Posterior vena cava (tissue), 2 donors: Measurements from ENCODE around the gene TBC1D22A. TPM values are rescaled to one million over a fixed set of nuclear protein-coding genes. Genes with fewer than 3 reads are reported as not detected.

Experiments
- DNase-seq: peaks from one replicate; pipeline ENCODE4 v3.0.0-alpha.2; 2020; ENCODE audit warnings: low spot score
- intact Hi-C, 2 donors: fragments of 100-400 bp; cut with DNase I; formaldehyde crosslinking; loops; one replicate each; pipeline versions ENCODE4 v1.14.1 to v1.14.2; 2022 to 2023
- total RNA-seq, 2 donors: library from RNA; stranded (reverse); fragmentation: NEBNext Ultra II Directional; extraction: Animal tissue kit (Norgen Biotek cat#: 25700); gene quantifications; one replicate each; pipeline ENCODE4 v1.2.1, GENCODE V29; 2021
- donor health status: DM: yes; HTN: yes; CAD: no.
- donor health status: DM: yes; HTN: yes; CAD: no.

Gene TBC1D22A
- total RNA-seq, 2 donors from 2014 or later, result 19.3 to 21.7 TPM

- peak; percentile 80 for DNase-seq
- intact Hi-C loops, result no loop called here
These were observed 429.5 kb downstream of the TBC1D22A start for GRCh38 chr22:47191671-47192650.

DNA sequence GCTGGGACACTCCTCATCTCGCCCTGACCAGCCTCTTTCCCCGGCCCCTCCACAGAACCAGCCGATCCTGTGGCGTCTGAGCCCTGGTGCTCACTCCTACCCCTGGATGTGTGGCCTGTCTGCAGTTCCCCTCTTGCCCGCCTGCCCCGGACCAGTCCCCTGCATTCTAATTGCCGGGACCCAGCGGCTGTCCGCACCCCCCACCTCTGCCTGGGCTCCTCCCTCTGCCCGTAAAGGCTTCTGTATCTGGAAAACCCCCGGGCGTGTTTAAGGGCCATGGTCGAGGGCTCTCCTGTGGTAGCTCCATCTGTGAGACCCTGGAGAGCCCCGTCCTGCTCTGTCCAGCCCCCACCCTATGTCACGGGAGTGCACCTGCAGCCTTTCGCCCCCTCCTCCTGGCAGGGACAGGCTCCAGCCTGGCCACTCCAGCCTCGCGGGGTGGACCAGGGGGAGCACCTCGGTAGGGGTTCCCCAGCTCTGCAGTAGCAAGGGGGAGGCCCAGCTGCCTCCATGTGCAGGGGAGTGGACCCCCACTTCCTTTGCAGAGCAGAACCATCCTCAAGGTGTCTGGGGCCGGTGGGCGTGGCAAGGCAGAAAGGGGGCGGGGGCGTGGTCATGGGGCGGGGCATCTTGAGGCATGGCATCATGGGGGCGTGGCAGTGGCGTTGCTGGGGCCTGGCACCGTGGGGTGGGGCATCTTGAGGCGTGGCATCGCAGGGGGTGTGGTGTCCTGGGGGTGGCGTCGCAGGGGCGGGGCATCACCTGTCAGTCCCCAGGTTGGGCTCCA lies 430.4 kb downstream of the TBC1D22A start:
- peak; percentile 67 for DNase-seq
- intact Hi-C loops, result no loop called here

- peak; percentile 71 for DNase-seq
- intact Hi-C loops, result no loop called here
These were observed 431.3 kb downstream of the TBC1D22A start for GRCh38 chr22:47193606-47194329.

DNA sequence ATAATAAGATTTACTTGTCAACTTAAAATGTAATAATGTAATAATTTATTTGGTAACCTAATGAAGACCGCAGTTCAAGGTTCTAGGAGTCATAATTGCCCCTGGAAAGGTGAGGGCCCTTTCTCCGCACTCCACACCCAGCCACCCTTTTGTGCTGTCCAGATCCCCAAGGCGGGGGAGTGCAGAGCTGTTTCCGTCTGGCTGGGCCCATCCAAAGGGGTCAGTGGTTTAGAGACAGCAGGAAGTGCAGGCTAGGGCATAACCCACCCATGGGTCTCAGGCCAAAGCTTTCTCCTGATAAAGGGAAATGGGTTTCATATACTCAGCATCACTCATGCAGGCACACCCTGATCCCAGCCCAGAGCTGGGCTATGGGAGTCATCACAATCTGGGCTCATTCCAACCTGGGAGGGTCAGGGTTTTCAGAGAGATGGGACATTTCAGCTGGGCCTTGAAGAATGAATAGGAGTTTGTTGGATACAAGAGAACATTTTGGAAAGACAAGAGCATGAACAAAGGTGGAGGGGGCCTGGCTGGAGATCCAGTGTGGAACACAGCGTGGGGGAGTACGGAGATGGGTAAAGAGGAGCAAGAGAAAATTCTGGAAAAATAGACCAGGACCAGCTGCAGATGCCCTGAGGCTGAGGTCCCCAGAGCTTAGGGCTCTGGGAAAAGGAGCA lies 432.2 kb downstream of the TBC1D22A start:
- no peak for DNase-seq
- intact Hi-C loops, result no loop called here

- intact Hi-C loops, result no loop called here
- DNase-seq, result peak; percentile 69
These were observed 432.7 kb downstream of the TBC1D22A start for GRCh38 chr22:47195156-47195483.

DNA sequence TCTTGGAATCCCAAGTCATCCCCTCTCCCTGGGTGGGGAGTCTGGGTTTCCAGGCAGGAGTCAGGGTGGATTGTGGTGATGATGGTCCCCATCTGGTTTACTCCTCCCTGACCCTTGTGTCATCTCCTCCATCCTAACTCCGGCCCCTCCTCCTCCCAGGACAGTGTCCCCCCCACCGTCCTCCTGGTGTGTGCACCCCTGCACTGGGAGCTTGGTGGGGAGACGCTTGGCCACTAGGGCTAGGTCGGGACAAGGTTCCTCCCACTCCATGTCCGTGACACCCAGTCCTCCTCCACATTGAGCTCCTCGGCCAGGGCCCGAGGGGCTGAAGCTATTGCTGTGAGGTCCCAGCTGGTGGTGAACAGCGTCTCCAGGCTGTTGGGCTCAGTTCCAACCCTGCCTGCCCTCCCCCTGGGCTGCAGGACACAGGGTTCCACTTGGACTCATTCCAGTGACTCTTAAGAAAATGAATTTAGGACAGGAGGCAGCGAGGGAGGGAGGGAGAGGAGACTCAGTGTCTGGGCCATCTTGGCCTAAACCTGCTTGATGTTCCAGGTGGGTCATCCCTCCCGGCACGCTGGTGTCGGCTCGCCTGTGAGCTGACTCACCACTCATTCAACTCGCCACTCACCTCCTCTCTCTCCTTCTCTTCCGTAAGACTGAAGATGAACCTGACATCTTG lies 433.2 kb downstream of the TBC1D22A start:
- peak; percentile 72 for DNase-seq
- intact Hi-C loops, result no loop called here

DNA sequence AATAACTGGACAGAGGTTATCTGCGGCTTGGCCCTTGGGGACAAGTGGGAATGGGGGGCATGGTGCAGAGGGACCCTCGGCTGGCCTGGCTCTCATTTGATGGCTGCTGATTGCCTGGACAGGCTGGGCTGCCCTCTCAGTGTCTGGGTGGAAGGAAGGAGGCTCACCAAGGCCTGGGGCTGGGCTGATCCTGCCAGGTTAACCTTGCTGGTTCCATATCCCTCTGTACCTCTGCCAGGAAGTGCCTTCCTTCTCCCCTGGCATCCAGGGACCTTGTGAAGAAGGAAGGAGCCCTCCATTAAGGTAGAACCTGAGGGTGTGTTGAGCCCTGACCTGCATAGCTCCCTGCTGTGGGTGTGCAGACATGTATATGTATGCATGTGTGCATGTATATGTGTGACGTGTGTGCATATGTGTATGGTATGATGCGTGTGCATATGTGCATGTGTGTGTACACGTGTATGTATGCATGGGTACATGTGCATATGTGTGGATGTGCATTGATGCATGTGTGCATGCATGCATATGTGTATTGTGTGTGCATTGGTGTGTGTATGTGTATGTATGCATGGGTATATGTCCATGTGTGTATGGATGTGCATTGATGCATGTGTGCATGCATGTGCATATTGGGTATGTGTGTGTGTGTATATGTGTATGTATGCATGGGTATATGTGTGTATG lies 433.9 kb downstream of the TBC1D22A start:
- intact Hi-C loops, result no loop called here

DNA sequence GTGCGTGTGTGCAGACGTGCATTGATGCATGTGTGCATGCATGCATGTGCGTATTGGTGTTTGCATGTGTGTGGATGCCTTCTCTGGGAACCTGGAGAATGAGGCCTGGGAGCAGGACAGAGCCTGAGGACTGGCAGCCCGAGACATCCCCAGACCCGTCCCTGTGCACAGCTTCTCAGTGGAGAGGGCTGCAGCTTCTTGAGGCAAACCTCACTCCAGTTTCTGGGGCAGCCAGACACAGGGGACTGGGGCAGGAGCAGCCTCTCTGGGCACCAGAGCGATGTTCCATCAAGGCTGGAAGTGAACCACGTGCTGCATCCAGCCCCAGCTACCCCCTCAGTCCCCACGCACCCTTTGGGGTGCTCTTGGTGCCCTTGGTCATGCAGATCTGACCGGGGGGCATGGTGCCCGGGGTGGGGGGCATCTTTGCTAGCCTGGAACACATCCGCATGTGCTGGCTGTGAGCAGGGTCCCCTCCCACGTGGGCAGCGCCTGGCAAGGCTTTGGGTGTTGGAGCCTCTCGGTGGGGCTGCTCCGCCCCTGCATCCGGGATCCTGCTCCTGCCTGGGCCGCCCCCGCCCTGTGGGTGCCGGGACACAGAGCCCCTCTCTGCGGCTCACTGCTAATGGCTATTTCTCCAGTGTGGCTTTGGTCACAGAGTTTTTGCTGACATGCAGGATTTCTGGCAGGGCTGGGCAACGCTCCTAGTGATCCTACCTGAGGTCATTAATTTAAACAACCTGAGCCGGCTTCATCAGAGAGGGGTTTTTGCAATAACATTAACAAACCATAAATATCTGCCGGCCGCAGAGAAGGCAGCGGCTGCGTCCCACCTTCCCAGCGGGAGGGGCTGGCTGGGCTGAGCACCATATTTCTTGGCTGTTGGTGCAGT lies 434.7 kb downstream of the TBC1D22A start:
- DNase-seq, result peak; percentile 59
- intact Hi-C loops, result no loop called here

More for the DNA sequence above, 433.9 kb downstream of the TBC1D22A start:
- peak; percentile 32 for DNase-seq

GRCh38 chr22:47197773-47198500 lies 435.5 kb downstream of the TBC1D22A start:
- intact Hi-C loops, result no loop called here
- DNase-seq, result peak; percentile 68

- DNase-seq, result peak; percentile 62
- intact Hi-C loops, result no loop called here
These were observed 436.4 kb downstream of the TBC1D22A start for GRCh38 chr22:47198801-47199251.

- intact Hi-C loops, result no loop called here
- peak; percentile 76 for DNase-seq
These were observed 437.0 kb downstream of the TBC1D22A start for GRCh38 chr22:47199261-47199978.

DNA sequence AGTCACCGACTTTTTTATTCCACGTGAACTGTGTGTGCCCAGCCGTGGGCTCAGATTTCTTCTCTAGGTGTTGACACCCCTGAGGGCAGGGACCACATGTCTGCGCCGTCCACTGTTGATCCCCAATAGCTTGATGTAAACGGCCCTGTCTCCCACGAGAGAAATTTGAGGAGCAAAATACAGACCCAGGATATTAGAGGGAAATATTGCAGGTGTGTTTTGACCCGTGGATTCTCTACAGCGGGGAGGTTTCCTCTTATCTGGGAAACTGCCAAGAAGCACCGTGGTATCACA lies 437.5 kb downstream of the TBC1D22A start:
- DNase-seq, result no peak
- intact Hi-C loops, result no loop called here

DNA sequence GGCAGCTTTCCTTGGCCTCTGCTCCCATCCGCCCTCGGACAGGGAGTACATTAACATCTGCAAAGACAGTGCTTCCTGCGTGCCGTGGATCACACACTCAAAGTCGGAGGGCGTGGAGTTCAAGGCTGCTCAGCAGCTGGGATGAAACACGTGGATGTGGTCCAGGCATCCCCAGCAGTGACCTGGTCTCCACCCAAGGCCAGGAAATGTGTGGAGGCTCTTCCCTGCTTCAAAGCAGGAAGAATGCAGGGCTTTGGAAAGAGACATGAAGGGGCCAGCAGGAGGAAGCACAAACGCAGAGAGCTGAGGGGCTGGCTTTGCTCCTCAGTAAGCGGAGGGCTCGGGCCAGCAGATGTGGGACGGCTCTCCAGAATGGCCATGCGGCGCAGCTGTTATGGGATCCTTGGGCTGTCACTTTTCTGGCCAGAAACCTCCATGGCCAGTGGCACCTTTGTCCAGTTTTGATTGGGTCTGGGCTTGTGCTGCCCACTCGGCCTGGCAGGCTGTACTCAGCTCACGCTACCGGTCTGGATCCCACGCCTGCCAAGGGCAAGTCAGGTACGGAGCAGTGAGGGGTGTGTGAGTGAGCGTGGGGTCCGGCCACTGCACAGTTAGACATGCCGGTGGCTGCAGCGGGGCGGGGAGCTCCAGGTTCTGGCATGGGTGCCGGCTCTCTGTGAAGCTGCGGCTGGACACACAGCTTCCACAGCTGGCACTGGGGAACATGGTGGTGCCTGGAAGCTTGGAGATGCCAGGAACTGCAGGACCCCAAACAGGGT lies 438.0 kb downstream of the TBC1D22A start:
- peak; percentile 78 for DNase-seq
- intact Hi-C loops, result loop anchor here in 1 of 2 donors (1.0 kb wide), 1 partner anchor 12 kb away; no protein-coding TSS in a partner anchor

DNA sequence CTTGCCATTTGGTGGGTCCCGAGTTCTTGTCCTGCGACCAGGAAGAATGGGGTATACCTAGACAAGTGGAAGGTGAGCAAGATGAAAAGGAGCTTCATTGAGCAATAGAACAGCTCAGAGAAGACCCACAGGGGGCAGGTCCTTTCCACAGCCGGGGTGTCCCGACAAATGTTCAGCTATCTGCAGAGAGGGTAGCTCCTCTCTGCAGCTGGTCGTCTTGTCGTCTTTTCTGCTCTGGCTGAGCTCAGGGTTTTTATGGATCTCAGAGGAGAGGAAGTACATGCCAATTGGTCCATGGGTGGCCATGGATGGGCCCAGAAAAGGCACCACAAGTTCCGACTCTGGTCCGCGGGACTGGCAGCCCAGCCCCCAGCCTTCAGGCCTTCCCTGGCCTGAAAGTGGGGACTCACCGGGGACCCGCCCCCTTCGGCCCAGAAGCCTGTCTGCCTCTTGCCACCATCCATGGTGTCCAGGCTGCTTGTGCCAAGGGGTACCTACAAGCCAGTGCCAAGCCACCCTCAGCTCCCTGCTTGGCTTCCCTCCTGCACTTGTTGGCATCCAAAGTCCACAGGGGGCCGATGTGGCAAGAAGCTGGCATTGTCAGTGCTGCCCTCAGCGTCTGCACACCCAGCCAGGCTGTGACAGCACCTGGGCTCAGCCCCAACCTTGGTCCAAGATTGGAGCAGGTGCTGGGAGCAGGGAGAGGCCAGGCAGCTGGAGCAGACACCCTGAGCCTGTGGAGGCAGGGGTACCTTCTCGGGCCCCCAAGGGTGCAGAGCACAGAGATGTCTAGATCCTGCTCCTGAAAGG lies 438.9 kb downstream of the TBC1D22A start:
- intact Hi-C loops, result loop anchor here in 1 of 2 donors (1.0 kb wide), 1 partner anchor 11 kb away; no protein-coding TSS in a partner anchor
- DNase-seq, result peak; percentile 60
